WTC11 (cell line): Measurements from ENCODE around the gene NAGLU. TPM values are rescaled to one million over a fixed set of nuclear protein-coding genes. Genes with fewer than 3 reads are reported as not detected.

Experiments used
- ATAC-seq: fragments of 200-7000 bp; cut with Tn5 transposase; 2 replicates; pipeline ENCODE4 v1.10.0; 2021; ENCODE audit warnings: mild to moderate bottlenecking, moderate library complexity
- CTCF ChIA-PET: fragments of 300-600 bp; sonication (Branson Sonifier 250); formaldehyde crosslinking; loops from one replicate; lab custom pipeline; 2021; ENCODE audit warnings: antibody characterized with exemption; lab: Charles Lee
- POLR2A ChIA-PET: fragments of 350-600 bp; sonication (Branson Sonifier 250); formaldehyde crosslinking; loops from one replicate; lab custom pipeline; 2021; ENCODE audit warnings: antibody characterized with exemption; lab: Charles Lee
- DNase-seq: peaks from one replicate; pipeline ENCODE4 v3.0.0; 2021; ENCODE audit warnings: low spot score
- H3K27ac Mint-ChIP-seq: 2 replicates; pipeline ENCODE4 v1.8.0; 2021; ENCODE audit warnings: mixed read lengths
- H3K27me3 Mint-ChIP-seq: 2 replicates; pipeline ENCODE4 v1.8.0; 2021; ENCODE audit warnings: low read depth, mild to moderate bottlenecking, moderate library complexity, mixed read lengths
- H3K36me3 Mint-ChIP-seq: 2 replicates; pipeline ENCODE4 v1.8.0; 2021; ENCODE audit warnings: mixed read lengths
- H3K4me1 Mint-ChIP-seq: 2 replicates; pipeline ENCODE4 v1.8.0; 2022; ENCODE audit warnings: mixed read lengths
- H3K4me3 Mint-ChIP-seq: 2 replicates; pipeline ENCODE4 v1.8.0; 2021; ENCODE audit warnings: mild to moderate bottlenecking, moderate library complexity, mixed read lengths
- H3K9me3 Mint-ChIP-seq: 2 replicates; pipeline ENCODE4 v1.8.0; 2021; ENCODE audit warnings: mixed read lengths
- EMX1 ChIP-seq: fragments of 250-450 bp; sonication (Bioruptor Pico); IDR thresholded peaks from 2 replicates; pipeline ENCODE4 v1.8.0; 2021; ENCODE audit warnings: mild to moderate bottlenecking
- HMGA2 ChIP-seq: fragments of 250-450 bp; sonication (Bioruptor Pico); IDR thresholded peaks from 2 replicates; pipeline ENCODE4 v1.4.0; 2021; ENCODE audit warnings: mild to moderate bottlenecking, moderate library complexity
- KAT7 ChIP-seq: sonication (generic); formaldehyde crosslinking; IDR thresholded peaks from 2 replicates; pipeline ENCODE4 v1.8.1; 2023; ENCODE audit warnings: missing genetic modification reagents, mild to moderate bottlenecking, borderline replicate concordance
- NFYB ChIP-seq: sonication (generic); formaldehyde crosslinking; conservative IDR thresholded peaks from 2 replicates; pipeline ENCODE4 v1.8.0; 2022; ENCODE audit warnings: low read depth, missing genetic modification reagents
- NR2C2 ChIP-seq: sonication (generic); formaldehyde crosslinking; IDR thresholded peaks from 2 replicates; pipeline ENCODE4 v1.8.0; 2022; ENCODE audit warnings: mild to moderate bottlenecking, missing genetic modification reagents
- RELA ChIP-seq: sonication (generic); formaldehyde crosslinking; IDR thresholded peaks from 2 replicates; pipeline ENCODE4 v1.8.1; 2022; ENCODE audit warnings: missing genetic modification reagents, mild to moderate bottlenecking, borderline replicate concordance
- SP1 ChIP-seq: sonication (generic); formaldehyde crosslinking; conservative IDR thresholded peaks from 2 replicates; pipeline ENCODE4 v1.8.1; 2022; ENCODE audit warnings: missing genetic modification reagents
- ZNF121 ChIP-seq: sonication (generic); formaldehyde crosslinking; IDR thresholded peaks from 2 replicates; pipeline ENCODE4 v1.8.0; 2023; ENCODE audit warnings: missing genetic modification reagents
- ZNF317 ChIP-seq: sonication (generic); formaldehyde crosslinking; IDR thresholded peaks from 2 replicates; pipeline ENCODE4 v1.8.1; 2023; ENCODE audit warnings: low read depth, mild to moderate bottlenecking, moderate library complexity, missing genetic modification reagents, borderline replicate concordance
- ZNF423 ChIP-seq: fragments of 250-450 bp; sonication (Bioruptor Pico); IDR thresholded peaks from 2 replicates; pipeline ENCODE4 v2.1.2; 2022; ENCODE audit warnings: mild to moderate bottlenecking, moderate library complexity
- total RNA-seq: library from RNA; stranded (reverse); gene quantifications from 3 replicates; pipeline ENCODE4 v1.2.3, GENCODE V29; 2021
- TF ChIP-seq, protein P1 (sequence below): sonication (generic); formaldehyde crosslinking; IDR thresholded peaks from 2 replicates; pipeline ENCODE4 v1.8.0; 2023; ENCODE audit warnings: missing genetic modification reagents
- TF ChIP-seq, protein P2 (sequence below): fragments of 250-450 bp; sonication (Bioruptor Pico); IDR thresholded peaks from 2 replicates; pipeline ENCODE4 v1.8.0; 2021; ENCODE audit warnings: mild to moderate bottlenecking
- TF ChIP-seq, protein P3 (sequence below): fragments of 250-450 bp; sonication (Bioruptor Pico); conservative IDR thresholded peaks from 2 replicates; pipeline ENCODE4 v1.9.0; 2021; ENCODE audit warnings: mild to moderate bottlenecking
- TF ChIP-seq, protein P4 (sequence below): sonication (generic); formaldehyde crosslinking; IDR thresholded peaks from 2 replicates; pipeline ENCODE4 v1.8.1; 2023; ENCODE audit warnings: mild to moderate bottlenecking, missing genetic modification reagents, moderate library complexity
- TF ChIP-seq, protein P5 (sequence below): fragments of 250-450 bp; sonication (Bioruptor Pico); IDR thresholded peaks from 2 replicates; pipeline ENCODE4 v1.9.0; 2021; ENCODE audit warnings: mild to moderate bottlenecking, borderline replicate concordance
- TF ChIP-seq, protein P6 (sequence below): sonication (generic); formaldehyde crosslinking; IDR thresholded peaks from 2 replicates; pipeline ENCODE4 v1.8.0; 2022; ENCODE audit warnings: mild to moderate bottlenecking, missing genetic modification reagents
- TF ChIP-seq, protein P7 (sequence below): sonication (generic); formaldehyde crosslinking; IDR thresholded peaks from 2 replicates; pipeline ENCODE4 v1.8.1; 2022; ENCODE audit warnings: low read depth, missing genetic modification reagents, borderline replicate concordance
- TF ChIP-seq, protein P8 (sequence below): fragments of 250-450 bp; sonication (Bioruptor Pico); IDR thresholded peaks from 2 replicates; pipeline ENCODE4 v2.1.2; 2022; ENCODE audit warnings: mild to moderate bottlenecking, moderate library complexity

The NAGLU gene
- total RNA-seq, 1 experiment from 2014 or later = 39.3 TPM

DNA sequence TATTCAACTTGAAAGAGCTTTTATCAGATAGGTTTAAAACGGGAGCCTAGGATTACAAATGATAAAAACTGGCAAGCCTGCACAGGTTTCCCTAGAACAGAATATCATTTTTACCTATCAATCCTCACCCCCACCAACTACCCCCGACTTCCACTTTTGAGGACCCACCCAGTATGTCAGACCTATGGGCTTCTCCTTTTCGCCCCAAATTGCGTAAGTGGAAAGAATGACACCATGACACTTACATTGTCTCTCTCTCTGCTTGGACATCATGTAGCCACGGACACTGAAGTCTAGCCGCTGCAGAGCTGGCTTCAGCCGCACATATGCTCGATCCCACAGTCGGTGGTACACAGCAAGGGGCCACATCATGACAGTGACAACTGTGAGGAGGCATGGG lies 48.8 kb downstream of the NAGLU start (continued):
- no peak for TF ChIP-seq KAT7

DNA sequence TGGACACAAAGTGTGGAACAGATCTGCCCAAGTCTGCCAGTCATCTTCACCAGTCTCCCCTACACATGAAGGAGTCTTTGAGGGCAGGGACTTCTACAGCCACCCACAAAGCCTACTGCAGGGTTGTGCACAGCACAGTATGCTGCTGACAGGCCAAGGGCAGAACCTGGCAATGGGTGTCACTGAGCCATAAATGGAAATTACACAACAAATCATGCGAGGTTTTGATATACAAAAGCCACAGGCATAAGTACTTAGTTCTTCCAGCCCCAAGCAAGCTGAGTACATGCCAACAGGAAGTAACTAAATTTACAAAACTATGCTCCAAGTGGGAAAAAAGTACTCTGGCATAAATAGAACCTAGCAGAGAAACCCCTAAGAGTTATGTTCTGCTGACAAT lies 49.3 kb downstream of the NAGLU start:
- ChIA-PET POLR2A (interaction anchor here (0.6 kb wide), 1 partner anchor 9 kb away, joined by 3 read pairs; no protein-coding TSS in a partner anchor), CTCF (no interaction called here)
- Mint-ChIP-seq H3K4me3 (no peak overlapping the region), H3K27ac (no peak overlapping the region), H3K27me3 (no peaks in the 10 kb centered on the region), H3K36me3 (peaks cover 54% of the 10 kb centered on the region), H3K4me1 (no peaks in the 10 kb centered on the region), H3K9me3 (no peaks in the 10 kb centered on the region)
- no peak for ATAC-seq
- DNase-seq = no peak
- TF ChIP-seq, protein P1, sequence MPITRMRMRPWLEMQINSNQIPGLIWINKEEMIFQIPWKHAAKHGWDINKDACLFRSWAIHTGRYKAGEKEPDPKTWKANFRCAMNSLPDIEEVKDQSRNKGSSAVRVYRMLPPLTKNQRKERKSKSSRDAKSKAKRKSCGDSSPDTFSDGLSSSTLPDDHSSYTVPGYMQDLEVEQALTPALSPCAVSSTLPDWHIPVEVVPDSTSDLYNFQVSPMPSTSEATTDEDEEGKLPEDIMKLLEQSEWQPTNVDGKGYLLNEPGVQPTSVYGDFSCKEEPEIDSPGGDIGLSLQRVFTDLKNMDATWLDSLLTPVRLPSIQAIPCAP (CRISPR knock-in tag) = no peak
- TF ChIP-seq HMGA2 (CRISPR knock-in tag) (no peak), RELA (CRISPR knock-in tag) (no peak), NR2C2 (CRISPR knock-in tag) (no peak), NFYB (CRISPR knock-in tag) (no peak), ZNF317 (CRISPR knock-in tag) (no peak), ZNF423 (CRISPR knock-in tag) (no peak), EMX1 (CRISPR knock-in tag) (no peak), SP1 (CRISPR knock-in tag) (no peak), ZNF121 (CRISPR knock-in tag) (no peak)
- TF ChIP-seq, protein P2, sequence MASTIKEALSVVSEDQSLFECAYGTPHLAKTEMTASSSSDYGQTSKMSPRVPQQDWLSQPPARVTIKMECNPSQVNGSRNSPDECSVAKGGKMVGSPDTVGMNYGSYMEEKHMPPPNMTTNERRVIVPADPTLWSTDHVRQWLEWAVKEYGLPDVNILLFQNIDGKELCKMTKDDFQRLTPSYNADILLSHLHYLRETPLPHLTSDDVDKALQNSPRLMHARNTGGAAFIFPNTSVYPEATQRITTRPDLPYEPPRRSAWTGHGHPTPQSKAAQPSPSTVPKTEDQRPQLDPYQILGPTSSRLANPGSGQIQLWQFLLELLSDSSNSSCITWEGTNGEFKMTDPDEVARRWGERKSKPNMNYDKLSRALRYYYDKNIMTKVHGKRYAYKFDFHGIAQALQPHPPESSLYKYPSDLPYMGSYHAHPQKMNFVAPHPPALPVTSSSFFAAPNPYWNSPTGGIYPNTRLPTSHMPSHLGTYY (CRISPR knock-in tag) = no peak
- TF ChIP-seq, protein P3, sequence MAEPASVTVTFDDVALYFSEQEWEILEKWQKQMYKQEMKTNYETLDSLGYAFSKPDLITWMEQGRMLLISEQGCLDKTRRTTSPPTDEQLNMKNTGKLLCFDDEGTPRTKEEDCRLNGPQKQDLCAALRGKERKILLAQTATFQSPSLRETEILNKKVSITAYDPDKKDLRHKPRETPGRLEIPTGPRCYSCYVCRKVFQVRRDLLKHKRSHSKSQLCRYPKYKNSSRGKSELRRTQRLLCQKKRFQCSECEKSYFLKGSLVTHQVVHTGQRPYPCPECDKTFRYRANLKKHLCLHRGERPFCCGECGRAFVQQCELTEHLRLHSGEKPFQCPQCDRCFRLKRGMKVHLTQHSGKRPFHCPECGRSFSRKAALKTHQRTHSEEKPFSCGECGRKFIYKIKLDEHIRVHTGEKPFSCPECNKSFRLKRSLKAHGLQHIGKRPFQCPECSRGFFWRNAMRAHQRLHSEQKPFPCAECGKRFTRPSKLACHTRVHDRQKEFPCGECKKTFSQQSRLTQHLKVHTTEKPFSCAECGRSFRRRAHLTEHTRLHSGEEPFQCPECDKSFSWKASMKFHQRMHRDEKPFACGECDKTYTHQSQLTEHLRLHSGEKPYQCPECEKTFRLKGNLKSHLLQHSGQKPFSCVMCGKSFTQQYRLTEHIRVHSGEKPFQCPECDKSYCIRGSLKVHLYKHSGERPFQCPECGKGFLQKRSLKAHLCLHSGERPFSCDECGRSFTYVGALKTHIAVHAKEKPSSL (CRISPR knock-in tag) = no peak
- TF ChIP-seq, protein P4, sequence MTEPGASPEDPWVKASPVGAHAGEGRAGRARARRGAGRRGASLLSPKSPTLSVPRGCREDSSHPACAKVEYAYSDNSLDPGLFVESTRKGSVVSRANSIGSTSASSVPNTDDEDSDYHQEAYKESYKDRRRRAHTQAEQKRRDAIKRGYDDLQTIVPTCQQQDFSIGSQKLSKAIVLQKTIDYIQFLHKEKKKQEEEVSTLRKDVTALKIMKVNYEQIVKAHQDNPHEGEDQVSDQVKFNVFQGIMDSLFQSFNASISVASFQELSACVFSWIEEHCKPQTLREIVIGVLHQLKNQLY (CRISPR knock-in tag) = no peak
- TF ChIP-seq, protein P5, sequence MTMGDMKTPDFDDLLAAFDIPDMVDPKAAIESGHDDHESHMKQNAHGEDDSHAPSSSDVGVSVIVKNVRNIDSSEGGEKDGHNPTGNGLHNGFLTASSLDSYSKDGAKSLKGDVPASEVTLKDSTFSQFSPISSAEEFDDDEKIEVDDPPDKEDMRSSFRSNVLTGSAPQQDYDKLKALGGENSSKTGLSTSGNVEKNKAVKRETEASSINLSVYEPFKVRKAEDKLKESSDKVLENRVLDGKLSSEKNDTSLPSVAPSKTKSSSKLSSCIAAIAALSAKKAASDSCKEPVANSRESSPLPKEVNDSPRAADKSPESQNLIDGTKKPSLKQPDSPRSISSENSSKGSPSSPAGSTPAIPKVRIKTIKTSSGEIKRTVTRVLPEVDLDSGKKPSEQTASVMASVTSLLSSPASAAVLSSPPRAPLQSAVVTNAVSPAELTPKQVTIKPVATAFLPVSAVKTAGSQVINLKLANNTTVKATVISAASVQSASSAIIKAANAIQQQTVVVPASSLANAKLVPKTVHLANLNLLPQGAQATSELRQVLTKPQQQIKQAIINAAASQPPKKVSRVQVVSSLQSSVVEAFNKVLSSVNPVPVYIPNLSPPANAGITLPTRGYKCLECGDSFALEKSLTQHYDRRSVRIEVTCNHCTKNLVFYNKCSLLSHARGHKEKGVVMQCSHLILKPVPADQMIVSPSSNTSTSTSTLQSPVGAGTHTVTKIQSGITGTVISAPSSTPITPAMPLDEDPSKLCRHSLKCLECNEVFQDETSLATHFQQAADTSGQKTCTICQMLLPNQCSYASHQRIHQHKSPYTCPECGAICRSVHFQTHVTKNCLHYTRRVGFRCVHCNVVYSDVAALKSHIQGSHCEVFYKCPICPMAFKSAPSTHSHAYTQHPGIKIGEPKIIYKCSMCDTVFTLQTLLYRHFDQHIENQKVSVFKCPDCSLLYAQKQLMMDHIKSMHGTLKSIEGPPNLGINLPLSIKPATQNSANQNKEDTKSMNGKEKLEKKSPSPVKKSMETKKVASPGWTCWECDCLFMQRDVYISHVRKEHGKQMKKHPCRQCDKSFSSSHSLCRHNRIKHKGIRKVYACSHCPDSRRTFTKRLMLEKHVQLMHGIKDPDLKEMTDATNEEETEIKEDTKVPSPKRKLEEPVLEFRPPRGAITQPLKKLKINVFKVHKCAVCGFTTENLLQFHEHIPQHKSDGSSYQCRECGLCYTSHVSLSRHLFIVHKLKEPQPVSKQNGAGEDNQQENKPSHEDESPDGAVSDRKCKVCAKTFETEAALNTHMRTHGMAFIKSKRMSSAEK (CRISPR knock-in tag) = no peak
- TF ChIP-seq, protein P6, sequence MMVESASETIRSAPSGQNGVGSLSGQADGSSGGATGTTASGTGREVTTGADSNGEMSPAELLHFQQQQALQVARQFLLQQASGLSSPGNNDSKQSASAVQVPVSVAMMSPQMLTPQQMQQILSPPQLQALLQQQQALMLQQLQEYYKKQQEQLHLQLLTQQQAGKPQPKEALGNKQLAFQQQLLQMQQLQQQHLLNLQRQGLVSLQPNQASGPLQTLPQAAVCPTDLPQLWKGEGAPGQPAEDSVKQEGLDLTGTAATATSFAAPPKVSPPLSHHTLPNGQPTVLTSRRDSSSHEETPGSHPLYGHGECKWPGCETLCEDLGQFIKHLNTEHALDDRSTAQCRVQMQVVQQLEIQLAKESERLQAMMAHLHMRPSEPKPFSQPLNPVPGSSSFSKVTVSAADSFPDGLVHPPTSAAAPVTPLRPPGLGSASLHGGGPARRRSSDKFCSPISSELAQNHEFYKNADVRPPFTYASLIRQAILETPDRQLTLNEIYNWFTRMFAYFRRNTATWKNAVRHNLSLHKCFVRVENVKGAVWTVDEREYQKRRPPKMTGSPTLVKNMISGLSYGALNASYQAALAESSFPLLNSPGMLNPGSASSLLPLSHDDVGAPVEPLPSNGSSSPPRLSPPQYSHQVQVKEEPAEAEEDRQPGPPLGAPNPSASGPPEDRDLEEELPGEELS (CRISPR knock-in tag) = no peak
- TF ChIP-seq, protein P7, sequence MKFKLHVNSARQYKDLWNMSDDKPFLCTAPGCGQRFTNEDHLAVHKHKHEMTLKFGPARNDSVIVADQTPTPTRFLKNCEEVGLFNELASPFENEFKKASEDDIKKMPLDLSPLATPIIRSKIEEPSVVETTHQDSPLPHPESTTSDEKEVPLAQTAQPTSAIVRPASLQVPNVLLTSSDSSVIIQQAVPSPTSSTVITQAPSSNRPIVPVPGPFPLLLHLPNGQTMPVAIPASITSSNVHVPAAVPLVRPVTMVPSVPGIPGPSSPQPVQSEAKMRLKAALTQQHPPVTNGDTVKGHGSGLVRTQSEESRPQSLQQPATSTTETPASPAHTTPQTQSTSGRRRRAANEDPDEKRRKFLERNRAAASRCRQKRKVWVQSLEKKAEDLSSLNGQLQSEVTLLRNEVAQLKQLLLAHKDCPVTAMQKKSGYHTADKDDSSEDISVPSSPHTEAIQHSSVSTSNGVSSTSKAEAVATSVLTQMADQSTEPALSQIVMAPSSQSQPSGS = no peak
- TF ChIP-seq, protein P8, sequence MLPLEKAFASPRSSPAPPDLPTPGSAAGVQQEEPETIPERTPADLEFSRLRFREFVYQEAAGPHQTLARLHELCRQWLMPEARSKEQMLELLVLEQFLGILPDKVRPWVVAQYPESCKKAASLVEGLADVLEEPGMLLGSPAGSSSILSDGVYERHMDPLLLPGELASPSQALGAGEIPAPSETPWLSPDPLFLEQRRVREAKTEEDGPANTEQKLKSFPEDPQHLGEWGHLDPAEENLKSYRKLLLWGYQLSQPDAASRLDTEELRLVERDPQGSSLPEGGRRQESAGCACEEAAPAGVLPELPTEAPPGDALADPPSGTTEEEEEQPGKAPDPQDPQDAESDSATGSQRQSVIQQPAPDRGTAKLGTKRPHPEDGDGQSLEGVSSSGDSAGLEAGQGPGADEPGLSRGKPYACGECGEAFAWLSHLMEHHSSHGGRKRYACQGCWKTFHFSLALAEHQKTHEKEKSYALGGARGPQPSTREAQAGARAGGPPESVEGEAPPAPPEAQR (CRISPR knock-in tag) = no peak
